Activated CD4-positive, alpha-beta T cell treated with anti-CD3 and anti-CD28 coated beads, Interleukin-2, amount 10 ng/mL, durations not matched to agents 7 days and 5 days (primary cell): ENCODE measurements around the gene LOXHD1. TPM values are rescaled to one million over a fixed set of nuclear protein-coding genes. Genes with fewer than 3 reads are reported as not detected.

Experiments used
- CTCF ChIA-PET: fragments of 350-600 bp; sonication (Branson Sonifier 250); formaldehyde crosslinking; loops from one replicate; lab custom pipeline; 2021; ENCODE audit warnings: antibody characterized with exemption; lab: Charles Lee
- POLR2A ChIA-PET: fragments of 350-600 bp; sonication (Branson Sonifier 250); formaldehyde crosslinking; loops from one replicate; lab custom pipeline; 2021; ENCODE audit warnings: antibody characterized with exemption; lab: Charles Lee
- DNase-seq: peaks from one replicate; pipeline ENCODE4 v3.0.0-alpha.2; 2020
- H3K27ac Mint-ChIP-seq: one replicate; pipeline ENCODE4 v1.8.0; 2021; ENCODE audit warnings: mild to moderate bottlenecking, moderate library complexity, mixed read lengths
- H3K27me3 Mint-ChIP-seq: one replicate; pipeline ENCODE4 v1.8.0; 2021; ENCODE audit warnings: mixed read lengths
- H3K36me3 Mint-ChIP-seq: one replicate; pipeline ENCODE4 v1.8.0; 2021; ENCODE audit warnings: low read depth, mixed read lengths
- H3K4me1 Mint-ChIP-seq: one replicate; pipeline ENCODE4 v1.8.0; 2021; ENCODE audit warnings: mixed read lengths
- H3K4me3 Mint-ChIP-seq: one replicate; pipeline ENCODE4 v1.8.0; 2021; ENCODE audit warnings: mild to moderate bottlenecking, moderate library complexity, mixed read lengths
- H3K9me3 Mint-ChIP-seq: one replicate; pipeline ENCODE4 v1.8.0; 2021; ENCODE audit warnings: mixed read lengths
- total RNA-seq, 2 experiments: library from RNA; stranded (reverse); gene quantifications; one replicate each; pipeline ENCODE4 v1.2.3, GENCODE V29; 2021

Gene LOXHD1
- under 1 TPM; 0.25 to 0.35 TPM for total RNA-seq

GRCh38 chr18:46657115-46657955 is at the start of gene LOXHD1:
LOXHD1 (minus strand) TSS chr18:46657220; CDS start chr18:46657033, 187 bp downstream.
- no peaks in the 10 kb centered on the region for H3K9me3 Mint-ChIP-seq
- no peaks in the 10 kb centered on the region for H3K4me1 Mint-ChIP-seq
- ChIA-PET POLR2A (no interaction called here), CTCF (interaction anchor here (0.5 to 3.0 kb wide), 28 partner anchors 8 to 970 kb away, joined by 3 to 17 read pairs (median 3); a partner anchor contains a TSS)
- H3K4me3 Mint-ChIP-seq: no peak within 1 kb of the TSS
- DNase-seq: no peak
- peak within 1 kb of the TSS; percentile 73 for H3K27ac Mint-ChIP-seq
- peaks cover 6% of the 10 kb centered on the region for H3K27me3 Mint-ChIP-seq
- H3K36me3 Mint-ChIP-seq: no peaks in the 10 kb centered on the region

GRCh38 chr18:46705521-46705920 is 48.5 kb upstream of the LOXHD1 start:
- POLR2A ChIA-PET: interaction anchor here (0.6 kb wide), 1 partner anchor 44 kb away, joined by 3 read pairs; no protein-coding TSS in a partner anchor
- Mint-ChIP-seq H3K36me3 (no peaks in the 10 kb centered on the region), H3K9me3 (no peaks in the 10 kb centered on the region), H3K4me3 (no peak overlapping the region), H3K27me3 (no peaks in the 10 kb centered on the region), H3K27ac (no peak overlapping the region), H3K4me1 (no peaks in the 10 kb centered on the region)
- CTCF ChIA-PET: no interaction called here
- DNase-seq: no peak

- Mint-ChIP-seq H3K36me3 (no peaks in the 10 kb centered on the region), H3K4me3 (no peak overlapping the region), H3K27me3 (no peaks in the 10 kb centered on the region), H3K9me3 (no peaks in the 10 kb centered on the region), H3K4me1 (no peaks in the 10 kb centered on the region), H3K27ac (no peak overlapping the region)
- no peak for DNase-seq
- CTCF ChIA-PET: no interaction called here
- POLR2A ChIA-PET: interaction anchor here (0.6 kb wide), 1 partner anchor 44 kb away, joined by 3 read pairs; no protein-coding TSS in a partner anchor
Observed at GRCh38 chr18:46704816-46705215, 47.8 kb upstream of the LOXHD1 start.

GRCh38 chr18:46704189-46704588 is 47.2 kb upstream of the LOXHD1 start:
- no peak for DNase-seq
- CTCF ChIA-PET: no interaction called here
- POLR2A ChIA-PET: no interaction called here

GRCh38 chr18:46702471-46702870 is 45.5 kb upstream of the LOXHD1 start:
- no peaks in the 10 kb centered on the region for H3K4me1 Mint-ChIP-seq
- peaks cover 7% of the 10 kb centered on the region for H3K9me3 Mint-ChIP-seq
- no peak overlapping the region for H3K4me3 Mint-ChIP-seq
- CTCF ChIA-PET: interaction anchor here (0.5 to 1.6 kb wide), 6 partner anchors 12 to 1094 kb away, joined by 3 to 4 read pairs (median 3); no protein-coding TSS in a partner anchor
- H3K36me3 Mint-ChIP-seq: no peaks in the 10 kb centered on the region
- POLR2A ChIA-PET: interaction anchor here (0.6 kb wide), 1 partner anchor 1869 kb away, joined by 4 read pairs; no protein-coding TSS in a partner anchor
- DNase-seq: no peak
- peaks cover 4% of the 10 kb centered on the region for H3K27me3 Mint-ChIP-seq
- H3K27ac Mint-ChIP-seq: no peak overlapping the region

More at GRCh38 chr18:46704189-46704588, 47.2 kb upstream of the LOXHD1 start:
- no peak overlapping the region for H3K27ac Mint-ChIP-seq
- no peaks in the 10 kb centered on the region for H3K4me1 Mint-ChIP-seq
- H3K36me3 Mint-ChIP-seq: no peaks in the 10 kb centered on the region
- H3K4me3 Mint-ChIP-seq: no peak overlapping the region
- no peaks in the 10 kb centered on the region for H3K27me3 Mint-ChIP-seq
- no peaks in the 10 kb centered on the region for H3K9me3 Mint-ChIP-seq

- H3K27me3 Mint-ChIP-seq: peaks cover 5% of the 10 kb centered on the region
- H3K36me3 Mint-ChIP-seq: no peaks in the 10 kb centered on the region
- POLR2A ChIA-PET: no interaction called here
- H3K27ac Mint-ChIP-seq: no peak overlapping the region
- H3K9me3 Mint-ChIP-seq: peaks cover 10% of the 10 kb centered on the region
- DNase-seq: no peak
- CTCF ChIA-PET: no interaction called here
- no peaks in the 10 kb centered on the region for H3K4me1 Mint-ChIP-seq
- no peak overlapping the region for H3K4me3 Mint-ChIP-seq
Observed at GRCh38 chr18:46700066-46700824, 43.2 kb upstream of the LOXHD1 start.

GRCh38 chr18:46696702-46697101 is 39.7 kb upstream of the LOXHD1 start:
- no peaks in the 10 kb centered on the region for H3K4me1 Mint-ChIP-seq
- peaks cover 10% of the 10 kb centered on the region for H3K9me3 Mint-ChIP-seq
- ChIA-PET POLR2A (no interaction called here), CTCF (interaction anchor here (0.6 to 1.1 kb wide), 2 partner anchors 42 to 364 kb away, joined by 3 to 4 read pairs; no protein-coding TSS in a partner anchor)
- no peaks in the 10 kb centered on the region for H3K36me3 Mint-ChIP-seq
- H3K4me3 Mint-ChIP-seq: no peak overlapping the region
- H3K27ac Mint-ChIP-seq: no peak overlapping the region
- H3K27me3 Mint-ChIP-seq: peaks cover 5% of the 10 kb centered on the region
- no peak for DNase-seq

GRCh38 chr18:46696268-46696667 is 39.2 kb upstream of the LOXHD1 start:
- Mint-ChIP-seq H3K27ac (no peak overlapping the region), H3K36me3 (no peaks in the 10 kb centered on the region), H3K9me3 (peaks cover 10% of the 10 kb centered on the region), H3K27me3 (peaks cover 5% of the 10 kb centered on the region), H3K4me1 (no peaks in the 10 kb centered on the region), H3K4me3 (no peak overlapping the region)
- ChIA-PET POLR2A (no interaction called here), CTCF (interaction anchor here (1.1 kb wide), 1 partner anchor 42 kb away, joined by 3 read pairs; no protein-coding TSS in a partner anchor)
- DNase-seq: no peak

GRCh38 chr18:46693996-46694395 is 37.0 kb upstream of the LOXHD1 start:
- Mint-ChIP-seq H3K4me3 (no peak overlapping the region), H3K4me1 (no peaks in the 10 kb centered on the region), H3K27me3 (peaks cover 5% of the 10 kb centered on the region), H3K27ac (no peak overlapping the region), H3K36me3 (no peaks in the 10 kb centered on the region), H3K9me3 (peaks cover 10% of the 10 kb centered on the region)
- CTCF ChIA-PET: interaction anchor here (1.1 kb wide), 1 partner anchor 18 kb away, joined by 4 read pairs; no protein-coding TSS in a partner anchor
- POLR2A ChIA-PET: no interaction called here
- DNase-seq: no peak

GRCh38 chr18:46688853-46689525 is 32.0 kb upstream of the LOXHD1 start:
- no peak overlapping the region for H3K27ac Mint-ChIP-seq
- ChIA-PET POLR2A (no interaction called here), CTCF (interaction anchor here (0.6 to 0.7 kb wide), 2 partner anchors 48 to 382 kb away, joined by 3 read pairs; no protein-coding TSS in a partner anchor)
- H3K4me3 Mint-ChIP-seq: no peak overlapping the region
- H3K27me3 Mint-ChIP-seq: no peaks in the 10 kb centered on the region
- no peaks in the 10 kb centered on the region for H3K9me3 Mint-ChIP-seq
- no peaks in the 10 kb centered on the region for H3K36me3 Mint-ChIP-seq
- H3K4me1 Mint-ChIP-seq: no peaks in the 10 kb centered on the region
- DNase-seq: no peak

GRCh38 chr18:46686186-46686585 is 29.2 kb upstream of the LOXHD1 start:
- ChIA-PET CTCF (no interaction called here), POLR2A (no interaction called here)

GRCh38 chr18:46683252-46683651 is 26.2 kb upstream of the LOXHD1 start:
- no peaks in the 10 kb centered on the region for H3K27me3 Mint-ChIP-seq
- no peaks in the 10 kb centered on the region for H3K36me3 Mint-ChIP-seq
- H3K9me3 Mint-ChIP-seq: no peaks in the 10 kb centered on the region
- H3K27ac Mint-ChIP-seq: no peak overlapping the region
- no peak overlapping the region for H3K4me3 Mint-ChIP-seq
- CTCF ChIA-PET: no interaction called here
- POLR2A ChIA-PET: no interaction called here
- no peak for DNase-seq
- no peaks in the 10 kb centered on the region for H3K4me1 Mint-ChIP-seq

More at GRCh38 chr18:46686186-46686585, 29.2 kb upstream of the LOXHD1 start:
- Mint-ChIP-seq H3K9me3 (no peaks in the 10 kb centered on the region), H3K27me3 (no peaks in the 10 kb centered on the region), H3K4me3 (no peak overlapping the region), H3K4me1 (no peaks in the 10 kb centered on the region), H3K27ac (no peak overlapping the region), H3K36me3 (no peaks in the 10 kb centered on the region)
- DNase-seq: no peak
